Neural cell (in vitro differentiated cells): ENCODE data around the gene SUPT20HL2. TPM values are rescaled to one million over a fixed set of nuclear protein-coding genes. Genes with fewer than 3 reads are reported as not detected.
"Not testable (repeated sequence)": the region's sequence is repeated elsewhere in the genome, so short reads cannot be mapped to it uniquely, and the experiment has no call there.

Experiments
- H2AFZ ChIP-seq: fragments of 200-600, 300-800 bp; sonication (generic), shearing (Covaris generic); 2 replicates; pipeline ENCODE4 v1.6.0; 2014; ENCODE audit warnings: low read depth, mild to moderate bottlenecking, antibody characterized with exemption, low read length, moderate library complexity
- H3F3A ChIP-seq: fragments of 200-600 bp; shearing (Covaris generic); 2 replicates; pipeline ENCODE4 v1.6.1; 2016; ENCODE audit warnings: mild to moderate bottlenecking, moderate library complexity, mixed read lengths, antibody characterized with exemption, low read length; ENCODE audit not compliant: insufficient read depth, poor library complexity, severe bottlenecking
- H3K27ac ChIP-seq: fragments of 200-600, 300-800 bp; sonication (generic), shearing (Covaris generic); 2 replicates; pipeline ENCODE4 v1.5.1; 2014; ENCODE audit warnings: mild to moderate bottlenecking, low read length, moderate library complexity
- H3K27me3 ChIP-seq: fragments of 300-800, 200-600 bp; sonication (generic), shearing (Covaris generic); 2 replicates; pipeline ENCODE4 v1.6.0; 2014; ENCODE audit warnings: mild to moderate bottlenecking, low read depth, low read length, moderate library complexity; ENCODE audit not compliant: insufficient read depth
- H3K36me3 ChIP-seq: fragments of 300-800, 200-600 bp; sonication (generic), shearing (Covaris generic); 2 replicates; pipeline ENCODE4 v1.5.1; 2014; ENCODE audit warnings: mild to moderate bottlenecking, antibody characterized with exemption, low read length, moderate library complexity; ENCODE audit not compliant: insufficient read depth
- H3K4me2 ChIP-seq: fragments of 300-800, 200-600 bp; sonication (generic), shearing (Covaris generic); 2 replicates; pipeline ENCODE4 v1.6.0; 2014; ENCODE audit warnings: mild to moderate bottlenecking, low read length
- H3K4me3 ChIP-seq: fragments of 300-800, 200-600 bp; sonication (generic), shearing (Covaris generic); 2 replicates; pipeline ENCODE4 v1.5.1; 2014; ENCODE audit warnings: mild to moderate bottlenecking, low read length, moderate library complexity
- H3K79me2 ChIP-seq: fragments of 200-600 bp; shearing (Covaris generic); replicated peaks from 2 replicates; pipeline ENCODE4 v1.6.0; 2014; ENCODE audit warnings: mild to moderate bottlenecking, low read length, moderate library complexity; ENCODE audit not compliant: insufficient read depth
- H3K9ac ChIP-seq: fragments of 300-800, 200-600 bp; sonication (generic), shearing (Covaris generic); 2 replicates; pipeline ENCODE4 v1.6.1; 2016; ENCODE audit warnings: mild to moderate bottlenecking, low read length, mixed read lengths
- H3K9me2 ChIP-seq: fragments of 200-600 bp; shearing (Covaris generic); 2 replicates; pipeline ENCODE4 v1.6.1; 2016; ENCODE audit warnings: mild to moderate bottlenecking, low read length, mixed read lengths; ENCODE audit not compliant: insufficient read depth
- H3K9me3 ChIP-seq: fragments of 200-600, 300-800 bp; sonication (generic), shearing (Covaris generic); 2 replicates; pipeline ENCODE4 v1.6.1; 2016; ENCODE audit warnings: mild to moderate bottlenecking, mixed run types, low read length, moderate library complexity, mixed read lengths
- H4K20me1 ChIP-seq: fragments of 200-600 bp; shearing (Covaris generic); 2 replicates; pipeline ENCODE4 v1.6.1; 2016; ENCODE audit warnings: mild to moderate bottlenecking, mixed run types; ENCODE audit not compliant: insufficient read depth
- CTCF ChIP-seq: fragments of 450-650 bp; IDR thresholded peaks from 2 replicates; pipeline ENCODE4 v1.5.1; 2014; ENCODE audit warnings: antibody characterized with exemption, mild to moderate bottlenecking, moderate library complexity; ENCODE audit not compliant: poor library complexity, severe bottlenecking
- EP300 ChIP-seq: fragments of 450-650 bp; conservative IDR thresholded peaks from 2 replicates; pipeline ENCODE4 v1.6.1; 2014; ENCODE audit warnings: antibody characterized with exemption, mild to moderate bottlenecking, moderate library complexity; ENCODE audit not compliant: poor library complexity, severe bottlenecking
- EZH2 ChIP-seq: fragments of 200-600, 300-800 bp; shearing (Covaris generic), sonication (generic); IDR thresholded peaks from 2 replicates; pipeline ENCODE4 v1.6.1; 2014; ENCODE audit warnings: antibody characterized with exemption, low read length, borderline replicate concordance, mild to moderate bottlenecking; ENCODE audit not compliant: insufficient read depth, poor library complexity, severe bottlenecking
- MXI1 ChIP-seq: fragments of 450-650 bp; conservative IDR thresholded peaks from 2 replicates; pipeline ENCODE4 v1.6.1; 2014; ENCODE audit warnings: antibody characterized with exemption, mild to moderate bottlenecking; ENCODE audit not compliant: poor library complexity, severe bottlenecking
- POLR2AphosphoS5 ChIP-seq: IDR thresholded peaks from 2 replicates; pipeline ENCODE4 v1.6.1; 2012
- RAD21 ChIP-seq: fragments of 450-650 bp; conservative IDR thresholded peaks from 2 replicates; pipeline ENCODE4 v1.6.1; 2014; ENCODE audit warnings: antibody characterized with exemption, mild to moderate bottlenecking, moderate library complexity
- REST ChIP-seq: IDR thresholded peaks from 2 replicates; pipeline ENCODE4 v1.6.1; 2012; ENCODE audit warnings: borderline replicate concordance
- TAF1 ChIP-seq: IDR thresholded peaks from 2 replicates; pipeline ENCODE4 v1.6.1; 2012; ENCODE audit warnings: low read depth
- polyA minus RNA-seq: library from RNA; depleted of rRNA, polyadenylated mRNA; stranded (reverse); fragments of >200 nt; gene quantifications from 2 replicates; pipeline ENCODE4 v1.2.3, GENCODE V29; 2014
- polyA plus RNA-seq: library from polyadenylated mRNA; depleted of rRNA; stranded (reverse); fragments of >200 nt; gene quantifications from 2 replicates; pipeline ENCODE4 v1.2.3, GENCODE V29; 2014

SUPT20HL2 gene
- polyA plus RNA-seq (not detected in 2 replicates), polyA minus RNA-seq (not detected in 2 replicates)

- Histone ChIP-seq H3K4me3 (no peak within 1 kb of the TSS), H4K20me1 (no peaks in the 10 kb centered on the region), H3K27me3 (no peaks in the 10 kb centered on the region), H3K36me3 (no peaks in the 10 kb centered on the region), H3K9me2 (no peaks in the 10 kb centered on the region), H3K9me3 (no peaks in the 10 kb centered on the region), H3K27ac (no peak within 1 kb of the TSS), H3K4me2 (no peak within 1 kb of the TSS), H2AFZ (no peak within 1 kb of the TSS), H3K79me2 (no peaks in the 10 kb centered on the region), H3K9ac (no peak within 1 kb of the TSS), H3F3A (no peaks in the 10 kb centered on the region)
- TF ChIP-seq EP300, result no peak
These were observed at the start of gene SUPT20HL2 for GRCh38 chrX:24314019-24314635. SUPT20HL2 (minus strand) TSS chrX:24314069; CDS start chrX:24313315, 754 bp downstream.

- not testable (repeated sequence) for H3K4me2 ChIP-seq, H3K36me3 ChIP-seq, H3K27ac ChIP-seq, H3K9me2 ChIP-seq, H3K79me2 ChIP-seq, H3K4me3 ChIP-seq, H4K20me1 ChIP-seq, H3K9me3 ChIP-seq, H3K9ac ChIP-seq, H2AFZ ChIP-seq, H3F3A ChIP-seq, H3K27me3 ChIP-seq
These were observed 48.3 kb upstream of the SUPT20HL2 start for GRCh38 chrX:24362089-24362745.

- no peak within 1 kb of the TSS for H3K4me3 ChIP-seq
- H2AFZ ChIP-seq, result no peak within 1 kb of the TSS
- H3K27ac ChIP-seq, result no peak within 1 kb of the TSS
- no peaks in the 10 kb centered on the region for H3F3A ChIP-seq
- TF ChIP-seq REST (no peak), RAD21 (no peak)
- H3K9me2 ChIP-seq, result no peaks in the 10 kb centered on the region
- no peak within 1 kb of the TSS for H3K9ac ChIP-seq
- H3K4me2 ChIP-seq, result no peak within 1 kb of the TSS
- H3K9me3 ChIP-seq, result no peaks in the 10 kb centered on the region
- H3K79me2 ChIP-seq, result no peaks in the 10 kb centered on the region
- H3K27me3 ChIP-seq, result no peaks in the 10 kb centered on the region
- no peaks in the 10 kb centered on the region for H4K20me1 ChIP-seq
- no peaks in the 10 kb centered on the region for H3K36me3 ChIP-seq
These were observed 46.4 kb upstream of the SUPT20HL2 start, which contains the start of gene SUPT20HL1 for GRCh38 chrX:24360272-24360671. SUPT20HL1 (plus strand) TSS chrX:24360639; CDS start chrX:24362761, 2,122 bp downstream.

- Histone ChIP-seq H3K36me3 (no peaks in the 10 kb centered on the region), H4K20me1 (no peaks in the 10 kb centered on the region), H3F3A (no peaks in the 10 kb centered on the region), H2AFZ (no peak overlapping the region), H3K9me3 (no peaks in the 10 kb centered on the region), H3K4me2 (no peak overlapping the region), H3K27me3 (no peaks in the 10 kb centered on the region), H3K9ac (no peak overlapping the region), H3K9me2 (no peaks in the 10 kb centered on the region), H3K79me2 (no peaks in the 10 kb centered on the region), H3K4me3 (no peak overlapping the region), H3K27ac (no peak overlapping the region)
- TF ChIP-seq RAD21 (no peak), REST (no peak), TAF1 (no peak), MXI1 (no peak), EZH2 (no peak), POLR2AphosphoS5 (no peak), CTCF (no peak)
These were observed 43.2 kb upstream of the SUPT20HL2 start for GRCh38 chrX:24357106-24357505.
